ENCODE data around the gene PAK4. TPM values are rescaled to one million over a fixed set of nuclear protein-coding genes. Genes with fewer than 3 reads are reported as not detected.
"Not testable (repeated sequence)": the region's sequence is repeated elsewhere in the genome, so short reads cannot be mapped to it uniquely, and the experiment has no call there.

Gene PAK4
- total RNA-seq, 2 experiments from 2014 or later: 16.5 to 17.9 TPM

- POLR2A ChIA-PET: interaction anchor here (0.5 kb wide), 1 partner anchor 1174 kb away, joined by 4 read pairs; no protein-coding TSS in a partner anchor
- CTCF ChIA-PET: interaction anchor here (1.1 kb wide), 1 partner anchor 20 kb away, joined by 4 read pairs; no protein-coding TSS in a partner anchor
- no peak overlapping the region for H3K4me3 Mint-ChIP-seq
- no peaks in the 10 kb centered on the region for H3K9me3 Mint-ChIP-seq
- H3K36me3 Mint-ChIP-seq (ENCODE audit: low read depth): no peaks in the 10 kb centered on the region
- H3K27ac Mint-ChIP-seq: no peak overlapping the region
- H3K27me3 Mint-ChIP-seq: peaks cover 37% of the 10 kb centered on the region
- DNase-seq: no peak
- peaks cover 8% of the 10 kb centered on the region for H3K4me1 Mint-ChIP-seq
These were observed 37.5 kb upstream of the PAK4 start for GRCh38 chr19:39087907-39088686.

GRCh38 chr19:39090016-39090415, 35.6 kb upstream of the PAK4 start:
- H3K4me3 Mint-ChIP-seq; POLR2A ChIA-PET; H3K9me3 Mint-ChIP-seq; CTCF ChIA-PET; DNase-seq; H3K4me1 Mint-ChIP-seq; H3K27ac Mint-ChIP-seq; H3K36me3 Mint-ChIP-seq (ENCODE audit: low read depth): not testable (repeated sequence)
- H3K27me3 Mint-ChIP-seq: peaks cover 30% of the 10 kb centered on the region

- H3K36me3 Mint-ChIP-seq (ENCODE audit: low read depth): no peaks in the 10 kb centered on the region
- peaks cover 24% of the 10 kb centered on the region for H3K27me3 Mint-ChIP-seq
- H3K4me3 Mint-ChIP-seq: no peak overlapping the region
- no peaks in the 10 kb centered on the region for H3K9me3 Mint-ChIP-seq
- no peaks in the 10 kb centered on the region for H3K4me1 Mint-ChIP-seq
- ChIA-PET POLR2A (no interaction called here), CTCF (no interaction called here)
- no peak for DNase-seq
- no peak overlapping the region for H3K27ac Mint-ChIP-seq
These were observed 34.7 kb upstream of the PAK4 start for GRCh38 chr19:39090881-39091280.

- H3K4me1 Mint-ChIP-seq; POLR2A ChIA-PET; H3K9me3 Mint-ChIP-seq; H3K27ac Mint-ChIP-seq; DNase-seq; H3K36me3 Mint-ChIP-seq (ENCODE audit: low read depth); H3K4me3 Mint-ChIP-seq; CTCF ChIA-PET: not testable (repeated sequence)
- H3K27me3 Mint-ChIP-seq: peaks cover 32% of the 10 kb centered on the region
These were observed 29.6 kb upstream of the PAK4 start for GRCh38 chr19:39095799-39096540.

- POLR2A ChIA-PET: interaction anchor here (0.6 kb wide), 1 partner anchor 21 kb away, joined by 5 read pairs; no protein-coding TSS in a partner anchor
- no peaks in the 10 kb centered on the region for H3K36me3 Mint-ChIP-seq (ENCODE audit: low read depth)
- H3K27me3 Mint-ChIP-seq: peaks cover 32% of the 10 kb centered on the region
- H3K4me1 Mint-ChIP-seq: no peaks in the 10 kb centered on the region
- H3K4me3 Mint-ChIP-seq: no peak overlapping the region
- no peak for DNase-seq
- no peak overlapping the region for H3K27ac Mint-ChIP-seq
- H3K9me3 Mint-ChIP-seq: no peaks in the 10 kb centered on the region
- CTCF ChIA-PET: interaction anchor here (0.6 to 0.7 kb wide), 3 partner anchors 372 to 965 kb away, joined by 3 read pairs; no protein-coding TSS in a partner anchor
These were observed 28.3 kb upstream of the PAK4 start for GRCh38 chr19:39097299-39097698.

GRCh38 chr19:39097721-39098120, 27.9 kb upstream of the PAK4 start:
- ChIA-PET POLR2A (no interaction called here), CTCF (interaction anchor here (0.6 to 1.4 kb wide), 4 partner anchors 46 to 965 kb away, joined by 3 to 4 read pairs (median 3); no protein-coding TSS in a partner anchor)
- Mint-ChIP-seq H3K27me3 (peaks cover 30% of the 10 kb centered on the region), H3K27ac (no peak overlapping the region), H3K4me1 (no peaks in the 10 kb centered on the region), H3K4me3 (no peak overlapping the region), H3K36me3 (ENCODE audit: low read depth) (no peaks in the 10 kb centered on the region), H3K9me3 (no peaks in the 10 kb centered on the region)
- no peak for DNase-seq

- H3K27ac Mint-ChIP-seq: no peak overlapping the region
- POLR2A ChIA-PET: no interaction called here
- no peak for DNase-seq
- H3K9me3 Mint-ChIP-seq: no peaks in the 10 kb centered on the region
- H3K36me3 Mint-ChIP-seq (ENCODE audit: low read depth): no peaks in the 10 kb centered on the region
- CTCF ChIA-PET: interaction anchor here (1.4 kb wide), 1 partner anchor 47 kb away, joined by 4 read pairs; no protein-coding TSS in a partner anchor
- no peaks in the 10 kb centered on the region for H3K4me1 Mint-ChIP-seq
- no peak overlapping the region for H3K4me3 Mint-ChIP-seq
- peaks cover 26% of the 10 kb centered on the region for H3K27me3 Mint-ChIP-seq
These were observed 27.0 kb upstream of the PAK4 start for GRCh38 chr19:39098365-39099269.

GRCh38 chr19:39099341-39099740, 26.2 kb upstream of the PAK4 start:
- H3K27ac Mint-ChIP-seq: no peak overlapping the region
- H3K27me3 Mint-ChIP-seq: peaks cover 23% of the 10 kb centered on the region
- H3K9me3 Mint-ChIP-seq: no peaks in the 10 kb centered on the region
- H3K4me1 Mint-ChIP-seq: no peaks in the 10 kb centered on the region
- no peak for DNase-seq
- H3K36me3 Mint-ChIP-seq (ENCODE audit: low read depth): no peaks in the 10 kb centered on the region
- POLR2A ChIA-PET: no interaction called here
- H3K4me3 Mint-ChIP-seq: no peak overlapping the region
- CTCF ChIA-PET: interaction anchor here (1.4 kb wide), 1 partner anchor 48 kb away, joined by 4 read pairs; no protein-coding TSS in a partner anchor

GRCh38 chr19:39100500-39101166, 25.0 kb upstream of the PAK4 start:
- Mint-ChIP-seq H3K9me3 (no peaks in the 10 kb centered on the region), H3K27me3 (peaks cover 20% of the 10 kb centered on the region), H3K36me3 (ENCODE audit: low read depth) (no peaks in the 10 kb centered on the region), H3K27ac (no peak overlapping the region), H3K4me1 (no peaks in the 10 kb centered on the region), H3K4me3 (no peak overlapping the region)
- no peak for DNase-seq
- ChIA-PET CTCF (interaction anchor here (0.6 kb wide), 1 partner anchor 551 kb away, joined by 4 read pairs; no protein-coding TSS in a partner anchor), POLR2A (no interaction called here)

GRCh38 chr19:39103151-39103550, 22.4 kb upstream of the PAK4 start:
- H3K27me3 Mint-ChIP-seq: peaks cover 9% of the 10 kb centered on the region
- no peak overlapping the region for H3K27ac Mint-ChIP-seq
- no peak overlapping the region for H3K4me3 Mint-ChIP-seq
- ChIA-PET POLR2A (no interaction called here), CTCF (no interaction called here)
- H3K36me3 Mint-ChIP-seq (ENCODE audit: low read depth): no peaks in the 10 kb centered on the region
- no peaks in the 10 kb centered on the region for H3K4me1 Mint-ChIP-seq
- no peak for DNase-seq
- H3K9me3 Mint-ChIP-seq: no peaks in the 10 kb centered on the region

GRCh38 chr19:39104186-39104596, 21.4 kb upstream of the PAK4 start:
- no peaks in the 10 kb centered on the region for H3K4me1 Mint-ChIP-seq
- H3K4me3 Mint-ChIP-seq: no peak overlapping the region
- H3K36me3 Mint-ChIP-seq (ENCODE audit: low read depth): no peaks in the 10 kb centered on the region
- DNase-seq: no peak
- POLR2A ChIA-PET: no interaction called here
- H3K9me3 Mint-ChIP-seq: no peaks in the 10 kb centered on the region
- CTCF ChIA-PET: no interaction called here
- peaks cover 4% of the 10 kb centered on the region for H3K27me3 Mint-ChIP-seq
- no peak overlapping the region for H3K27ac Mint-ChIP-seq

- H3K27ac Mint-ChIP-seq: no peak overlapping the region
- H3K36me3 Mint-ChIP-seq (ENCODE audit: low read depth): no peaks in the 10 kb centered on the region
- H3K4me1 Mint-ChIP-seq: peaks cover 5% of the 10 kb centered on the region
- ChIA-PET POLR2A (no interaction called here), CTCF (no interaction called here)
- no peaks in the 10 kb centered on the region for H3K9me3 Mint-ChIP-seq
- no peak overlapping the region for H3K4me3 Mint-ChIP-seq
- H3K27me3 Mint-ChIP-seq: no peaks in the 10 kb centered on the region
- DNase-seq: no peak
These were observed 19.4 kb upstream of the PAK4 start for GRCh38 chr19:39106194-39106593.

Measured in activated CD4-positive, alpha-beta T cell treated with anti-CD3 and anti-CD28 coated beads, Interleukin-2, amount 10 ng/mL, durations not matched to agents 7 days and 5 days (primary cell).